ENCODE results near the gene SHOX.

SHOX gene

DNA sequence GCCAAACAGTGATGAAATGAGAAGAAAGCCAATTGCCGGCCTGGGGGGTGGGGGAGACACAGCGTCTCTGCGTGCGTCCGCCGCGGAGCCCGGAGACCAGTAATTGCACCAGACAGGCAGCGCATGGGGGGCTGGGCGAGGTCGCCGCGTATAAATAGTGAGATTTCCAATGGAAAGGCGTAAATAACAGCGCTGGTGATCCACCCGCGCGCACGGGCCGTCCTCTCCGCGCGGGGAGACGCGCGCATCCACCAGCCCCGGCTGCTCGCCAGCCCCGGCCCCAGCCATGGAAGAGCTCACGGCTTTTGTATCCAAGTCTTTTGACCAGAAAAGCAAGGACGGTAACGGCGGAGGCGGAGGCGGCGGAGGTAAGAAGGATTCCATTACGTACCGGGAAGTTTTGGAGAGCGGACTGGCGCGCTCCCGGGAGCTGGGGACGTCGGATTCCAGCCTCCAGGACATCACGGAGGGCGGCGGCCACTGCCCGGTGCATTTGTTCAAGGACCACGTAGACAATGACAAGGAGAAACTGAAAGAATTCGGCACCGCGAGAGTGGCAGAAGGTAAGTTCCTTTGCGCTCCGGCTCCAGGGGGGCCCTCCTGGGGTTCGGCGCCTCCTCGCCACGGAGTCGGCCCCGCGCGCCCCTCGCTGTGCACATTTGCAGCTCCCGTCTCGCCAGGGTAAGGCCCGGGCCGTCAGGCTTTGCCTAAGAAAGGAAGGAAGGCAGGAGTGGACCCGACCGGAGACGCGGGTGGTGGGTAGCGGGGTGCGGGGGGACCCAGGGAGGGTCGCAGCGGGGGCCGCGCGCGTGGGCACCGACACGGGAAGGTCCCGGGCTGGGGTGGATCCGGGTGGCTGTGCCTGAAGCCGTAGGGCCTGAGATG lies at the start of gene SHOX:
SHOX (plus strand) TSS at position 180 of the 885 bp plus-strand sequence; CDS start at position 287, 107 bp downstream.
- no peaks in the 10 kb centered on the region for H3F3A ChIP-seq (ENCODE audit: control insufficient read depth, insufficient read depth)
- TF ChIP-seq, protein P1, sequence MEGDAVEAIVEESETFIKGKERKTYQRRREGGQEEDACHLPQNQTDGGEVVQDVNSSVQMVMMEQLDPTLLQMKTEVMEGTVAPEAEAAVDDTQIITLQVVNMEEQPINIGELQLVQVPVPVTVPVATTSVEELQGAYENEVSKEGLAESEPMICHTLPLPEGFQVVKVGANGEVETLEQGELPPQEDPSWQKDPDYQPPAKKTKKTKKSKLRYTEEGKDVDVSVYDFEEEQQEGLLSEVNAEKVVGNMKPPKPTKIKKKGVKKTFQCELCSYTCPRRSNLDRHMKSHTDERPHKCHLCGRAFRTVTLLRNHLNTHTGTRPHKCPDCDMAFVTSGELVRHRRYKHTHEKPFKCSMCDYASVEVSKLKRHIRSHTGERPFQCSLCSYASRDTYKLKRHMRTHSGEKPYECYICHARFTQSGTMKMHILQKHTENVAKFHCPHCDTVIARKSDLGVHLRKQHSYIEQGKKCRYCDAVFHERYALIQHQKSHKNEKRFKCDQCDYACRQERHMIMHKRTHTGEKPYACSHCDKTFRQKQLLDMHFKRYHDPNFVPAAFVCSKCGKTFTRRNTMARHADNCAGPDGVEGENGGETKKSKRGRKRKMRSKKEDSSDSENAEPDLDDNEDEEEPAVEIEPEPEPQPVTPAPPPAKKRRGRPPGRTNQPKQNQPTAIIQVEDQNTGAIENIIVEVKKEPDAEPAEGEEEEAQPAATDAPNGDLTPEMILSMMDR (IDR thresholded peaks at IDR 0.05; ENCODE audit: low read depth, low read length, poor library complexity, severe bottlenecking): no peak
- no peak for TF ChIP-seq EZH2phosphoT487 (IDR thresholded peaks at IDR 0.05; ENCODE audit: borderline replicate concordance, low read length)
- H3K27me3 ChIP-seq (ENCODE audit: control insufficient read depth, low read length): no peaks in the 10 kb centered on the region
- H4K20me1 ChIP-seq (ENCODE audit: control insufficient read depth, insufficient read depth, low read depth, low read length): no peaks in the 10 kb centered on the region
- H3K36me3 ChIP-seq (ENCODE audit: control insufficient read depth, low read length): no peaks in the 10 kb centered on the region
- no peaks in the 10 kb centered on the region for H3K79me2 ChIP-seq (ENCODE audit: control insufficient read depth, low read length)
- H3K4me2 ChIP-seq (ENCODE audit: low read length): no peak within 1 kb of the TSS
- H3K9me3 ChIP-seq (ENCODE audit: control insufficient read depth, insufficient read depth, low read length): no peaks in the 10 kb centered on the region
- H3K4me3 ChIP-seq (ENCODE audit: low read length): no peak within 1 kb of the TSS
- no peak within 1 kb of the TSS for H3K27ac ChIP-seq (ENCODE audit: low read depth, low read length)
- no peaks in the 10 kb centered on the region for H3K9me2 ChIP-seq (replicated peaks; ENCODE audit: control insufficient read depth, low read length)
- H3K4me1 ChIP-seq (ENCODE audit: control insufficient read depth, low read length): no peaks in the 10 kb centered on the region

DNA sequence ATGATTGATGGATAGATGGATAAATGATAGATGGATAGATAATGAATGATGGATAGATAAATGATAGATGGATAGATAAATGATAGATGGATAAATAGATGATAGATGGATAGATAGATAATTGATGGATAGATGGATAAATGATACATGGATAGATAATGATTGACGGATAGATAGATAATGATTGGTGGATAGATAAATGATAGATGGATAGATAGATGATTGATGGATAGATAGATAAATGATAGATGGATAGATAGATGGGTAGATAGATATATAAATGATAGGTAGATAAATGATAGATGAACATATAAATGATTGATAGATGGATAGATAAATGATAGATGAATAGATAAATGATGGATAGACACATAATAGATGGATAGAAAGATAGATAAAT lies 49.5 kb upstream of the SHOX start:
- Histone ChIP-seq H3K27me3 (ENCODE audit: control insufficient read depth, low read length) (no peaks in the 10 kb centered on the region), H3K4me1 (ENCODE audit: control insufficient read depth, low read length) (no peaks in the 10 kb centered on the region), H3K4me3 (ENCODE audit: low read length) (no peak overlapping the region), H3K27ac (ENCODE audit: low read depth, low read length) (no peak overlapping the region), H3K79me2 (ENCODE audit: control insufficient read depth, low read length) (no peaks in the 10 kb centered on the region), H3K9me2 (replicated peaks; ENCODE audit: control insufficient read depth, low read length) (no peaks in the 10 kb centered on the region), H3K9me3 (ENCODE audit: control insufficient read depth, insufficient read depth, low read length) (no peaks in the 10 kb centered on the region), H4K20me1 (ENCODE audit: control insufficient read depth, insufficient read depth, low read depth, low read length) (no peaks in the 10 kb centered on the region), H3F3A (ENCODE audit: control insufficient read depth, insufficient read depth) (no peaks in the 10 kb centered on the region), H3K36me3 (ENCODE audit: control insufficient read depth, low read length) (no peaks in the 10 kb centered on the region), H3K4me2 (ENCODE audit: low read length) (no peak overlapping the region)
- TF ChIP-seq, protein P1 (IDR thresholded peaks at IDR 0.05; ENCODE audit: low read depth, low read length, poor library complexity, severe bottlenecking): no peak
- TF ChIP-seq EZH2phosphoT487 (IDR thresholded peaks at IDR 0.05; ENCODE audit: borderline replicate concordance, low read length): no peak

- Histone ChIP-seq H3K4me2 (ENCODE audit: low read length) (no peak overlapping the region), H3K9me2 (replicated peaks; ENCODE audit: control insufficient read depth, low read length) (no peaks in the 10 kb centered on the region), H3K79me2 (ENCODE audit: control insufficient read depth, low read length) (no peaks in the 10 kb centered on the region), H4K20me1 (ENCODE audit: control insufficient read depth, insufficient read depth, low read depth, low read length) (no peaks in the 10 kb centered on the region), H3F3A (ENCODE audit: control insufficient read depth, insufficient read depth) (no peaks in the 10 kb centered on the region), H3K9me3 (ENCODE audit: control insufficient read depth, insufficient read depth, low read length) (no peaks in the 10 kb centered on the region), H3K4me3 (ENCODE audit: low read length) (no peak overlapping the region), H3K27me3 (ENCODE audit: control insufficient read depth, low read length) (no peaks in the 10 kb centered on the region), H3K36me3 (ENCODE audit: control insufficient read depth, low read length) (no peaks in the 10 kb centered on the region), H3K27ac (ENCODE audit: low read depth, low read length) (no peak overlapping the region), H3K4me1 (ENCODE audit: control insufficient read depth, low read length) (no peaks in the 10 kb centered on the region)
- TF ChIP-seq EZH2phosphoT487 (IDR thresholded peaks at IDR 0.05; ENCODE audit: borderline replicate concordance, low read length): no peak
- TF ChIP-seq, protein P1 (IDR thresholded peaks at IDR 0.05; ENCODE audit: low read depth, low read length, poor library complexity, severe bottlenecking): no peak
Measured at GRCh38 chrX:581720-582298, 48.8 kb upstream of the SHOX start.

All from DOHH2 (cell line).